Peyer's patch (tissue), 4 donors: ENCODE measurements around the gene TM9SF4. TPM values are rescaled to one million over a fixed set of nuclear protein-coding genes. Genes with fewer than 3 reads are reported as not detected.

Source experiments
- DNase-seq, 3 donors: peaks; one replicate each; pipeline ENCODE4 v3.0.0-alpha.2; 2017 to 2019
- H3K27ac ChIP-seq, 4 donors: fragments of 200-600 bp; sonication (generic); one replicate each; pipeline ENCODE4 v1.5.1; 2016 to 2019
- H3K27me3 ChIP-seq, 2 donors: fragments of 200-600 bp; sonication (generic); one replicate each; pipeline ENCODE4 v1.5.1; 2019
- H3K36me3 ChIP-seq, 3 donors: fragments of 200-600 bp; sonication (generic); one replicate each; pipeline ENCODE4 v1.5.1; 2016 to 2019
- H3K4me1 ChIP-seq, 4 donors: fragments of 200-600 bp; sonication (generic); one replicate each; pipeline ENCODE4 v1.5.1; 2016 to 2019
- H3K4me3 ChIP-seq, 4 donors: fragments of 200-600 bp; sonication (generic); 1 replicate in 3 of 4; 2 replicates in 1 of 4; pipeline ENCODE4 v1.5.1; 2016 to 2019; ENCODE audit warnings: mild to moderate bottlenecking in 1 of 4
- H3K9me3 ChIP-seq, 4 donors: fragments of 200-600 bp; sonication (generic); one replicate each; pipeline ENCODE4 v1.5.1; 2016 to 2019; ENCODE audit warnings: mild to moderate bottlenecking in 1 of 4
- POLR2A ChIP-seq, 2 donors: fragments of 450-650 bp; IDR thresholded peaks; one replicate each; pipeline ENCODE4 v1.5.1; 2017; ENCODE audit warnings: antibody characterized with exemption in 2 of 2, mild to moderate bottlenecking in 2 of 2, moderate library complexity in 2 of 2
- total RNA-seq, 4 donors: library from RNA; depleted of rRNA; stranded (reverse); fragments of >200 nt; gene quantifications; one replicate each; pipeline ENCODE4 v1.1.0, GENCODE V29; 2016
- TF ChIP-seq, protein P1 (sequence below), 6 experiments: fragments of 450-650 bp in 4 of 6; fragments of 200-600 bp in 2 of 6; sonication (generic) in 1 of 6; IDR thresholded peaks; one replicate each; pipeline ENCODE4 v1.5.1; 2017 to 2019; ENCODE audit warnings: antibody characterized with exemption in 6 of 6, mild to moderate bottlenecking in 3 of 6, moderate library complexity in 1 of 6

TM9SF4 gene, protein sequence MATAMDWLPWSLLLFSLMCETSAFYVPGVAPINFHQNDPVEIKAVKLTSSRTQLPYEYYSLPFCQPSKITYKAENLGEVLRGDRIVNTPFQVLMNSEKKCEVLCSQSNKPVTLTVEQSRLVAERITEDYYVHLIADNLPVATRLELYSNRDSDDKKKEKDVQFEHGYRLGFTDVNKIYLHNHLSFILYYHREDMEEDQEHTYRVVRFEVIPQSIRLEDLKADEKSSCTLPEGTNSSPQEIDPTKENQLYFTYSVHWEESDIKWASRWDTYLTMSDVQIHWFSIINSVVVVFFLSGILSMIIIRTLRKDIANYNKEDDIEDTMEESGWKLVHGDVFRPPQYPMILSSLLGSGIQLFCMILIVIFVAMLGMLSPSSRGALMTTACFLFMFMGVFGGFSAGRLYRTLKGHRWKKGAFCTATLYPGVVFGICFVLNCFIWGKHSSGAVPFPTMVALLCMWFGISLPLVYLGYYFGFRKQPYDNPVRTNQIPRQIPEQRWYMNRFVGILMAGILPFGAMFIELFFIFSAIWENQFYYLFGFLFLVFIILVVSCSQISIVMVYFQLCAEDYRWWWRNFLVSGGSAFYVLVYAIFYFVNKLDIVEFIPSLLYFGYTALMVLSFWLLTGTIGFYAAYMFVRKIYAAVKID
- total RNA-seq: 10 to 100 TPM; 28.9 to 59.5 (median 45.5) TPM

DNA sequence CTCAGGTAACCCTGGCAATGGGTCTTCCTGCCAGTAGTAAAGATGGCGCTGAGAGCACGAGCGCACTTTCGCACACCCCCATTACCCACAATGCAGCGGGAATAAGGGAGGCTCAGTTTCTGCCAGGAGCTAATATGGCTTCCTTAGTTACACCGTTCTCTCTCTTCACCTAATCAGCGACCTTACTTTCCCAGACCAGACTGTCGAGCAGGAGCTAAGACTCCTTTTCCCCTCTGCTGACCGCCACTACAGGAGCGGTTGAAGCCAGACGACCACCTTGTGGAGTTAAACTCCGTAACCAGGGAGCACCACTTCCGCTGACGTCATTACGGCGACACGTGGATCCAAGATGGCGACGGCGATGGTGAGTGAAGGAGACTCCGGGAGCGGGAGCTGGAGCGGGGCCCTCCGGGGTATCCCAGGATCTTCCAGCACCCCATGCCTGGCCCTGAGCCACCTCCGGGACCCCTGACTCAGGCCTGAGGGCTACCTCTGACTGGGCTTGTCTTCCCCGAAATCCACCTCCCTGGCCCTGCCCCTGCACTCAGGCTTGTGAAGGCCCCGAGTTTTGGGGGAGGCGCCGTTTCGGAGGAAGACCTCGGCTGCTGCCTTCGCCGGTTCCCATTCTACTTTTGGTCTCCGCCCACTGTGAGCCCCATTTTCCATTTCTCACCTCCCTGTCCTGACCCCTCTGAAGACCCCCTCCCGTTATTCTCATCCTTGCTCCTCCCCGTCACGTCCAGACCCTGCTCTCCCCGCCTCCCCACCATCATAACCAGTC lies at the start of gene TM9SF4:
TSS of gene TM9SF4 (plus strand) at position 323 of the 781 bp plus-strand sequence. CDS start at position 350, 27 bp downstream.
- Histone ChIP-seq H3K36me3 (no peaks in the 10 kb centered on the region), H3K4me3 (peak within 1 kb of the TSS; percentile 64 to 96 (median 88)), H3K27me3 (no peaks in the 10 kb centered on the region), H3K27ac (peak within 1 kb of the TSS; percentile 94 to 96 (median 94)), H3K4me1 (peaks cover 0 to 31% (median 3%) of the 10 kb centered on the region in 4 donors), H3K9me3 (no peaks in the 10 kb centered on the region)
- DNase-seq: peak; percentile 92 to 95 (median 93)
- TF ChIP-seq, protein P1, sequence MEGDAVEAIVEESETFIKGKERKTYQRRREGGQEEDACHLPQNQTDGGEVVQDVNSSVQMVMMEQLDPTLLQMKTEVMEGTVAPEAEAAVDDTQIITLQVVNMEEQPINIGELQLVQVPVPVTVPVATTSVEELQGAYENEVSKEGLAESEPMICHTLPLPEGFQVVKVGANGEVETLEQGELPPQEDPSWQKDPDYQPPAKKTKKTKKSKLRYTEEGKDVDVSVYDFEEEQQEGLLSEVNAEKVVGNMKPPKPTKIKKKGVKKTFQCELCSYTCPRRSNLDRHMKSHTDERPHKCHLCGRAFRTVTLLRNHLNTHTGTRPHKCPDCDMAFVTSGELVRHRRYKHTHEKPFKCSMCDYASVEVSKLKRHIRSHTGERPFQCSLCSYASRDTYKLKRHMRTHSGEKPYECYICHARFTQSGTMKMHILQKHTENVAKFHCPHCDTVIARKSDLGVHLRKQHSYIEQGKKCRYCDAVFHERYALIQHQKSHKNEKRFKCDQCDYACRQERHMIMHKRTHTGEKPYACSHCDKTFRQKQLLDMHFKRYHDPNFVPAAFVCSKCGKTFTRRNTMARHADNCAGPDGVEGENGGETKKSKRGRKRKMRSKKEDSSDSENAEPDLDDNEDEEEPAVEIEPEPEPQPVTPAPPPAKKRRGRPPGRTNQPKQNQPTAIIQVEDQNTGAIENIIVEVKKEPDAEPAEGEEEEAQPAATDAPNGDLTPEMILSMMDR (IDR thresholded peaks at IDR 0.05): no peak
- peak; percentile 46 to 60 for TF ChIP-seq POLR2A (IDR thresholded peaks at IDR 0.05)

DNA sequence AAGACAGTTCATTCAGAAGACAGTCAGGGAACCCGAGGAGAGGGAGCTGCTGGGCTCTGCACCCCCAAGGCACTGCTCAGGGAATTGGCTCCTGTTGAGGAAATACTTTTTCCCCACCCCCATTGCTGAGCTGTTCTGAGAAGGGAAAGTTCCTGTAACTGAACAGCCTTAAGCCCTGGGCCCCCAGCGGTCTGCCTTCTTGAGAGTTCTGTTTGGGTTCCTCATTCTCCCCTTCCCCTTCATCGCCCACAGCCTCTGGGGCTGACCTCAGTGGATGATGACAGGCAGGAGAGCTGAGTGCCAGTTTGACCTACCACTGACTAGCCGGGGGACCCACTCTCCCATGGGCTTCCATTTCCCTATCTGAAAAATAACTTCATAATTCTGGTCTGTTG lies 46.7 kb upstream of the TM9SF4 start:
- Histone ChIP-seq H3K4me3 (no peak overlapping the region), H3K27ac (peak overlapping the region in 1 of 4 donors; percentile 39), H3K36me3 (no peaks in the 10 kb centered on the region), H3K4me1 (no peaks in the 10 kb centered on the region), H3K9me3 (no peaks in the 10 kb centered on the region), H3K27me3 (no peaks in the 10 kb centered on the region)
- DNase-seq: peak in 2 of 3 donors; percentile 38 to 65
- TF ChIP-seq, protein P1 (IDR thresholded peaks at IDR 0.05): no peak
- TF ChIP-seq POLR2A (IDR thresholded peaks at IDR 0.05): no peak

DNA sequence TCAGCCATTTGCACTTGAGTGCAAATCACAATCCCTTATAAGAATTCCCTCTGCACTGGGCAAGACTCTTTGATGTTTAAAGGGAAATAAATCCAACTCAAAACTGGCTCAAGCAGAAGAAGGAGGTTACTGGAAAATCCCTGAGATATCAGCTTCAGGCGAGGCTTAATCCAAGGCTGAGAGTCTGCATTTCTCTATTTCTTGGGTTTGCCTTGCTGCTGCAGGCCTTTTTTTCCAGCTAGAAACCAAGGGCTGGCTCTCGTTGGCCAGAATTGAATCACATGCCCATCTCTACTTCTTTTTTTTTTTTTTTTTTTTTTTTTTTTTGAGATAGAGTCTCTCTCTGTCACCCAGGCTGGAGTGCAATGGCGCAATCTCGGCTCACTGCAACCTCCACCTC lies 45.8 kb upstream of the TM9SF4 start:
- peak in 1 of 3 donors; percentile 45 for DNase-seq
- Histone ChIP-seq H3K27ac (peak overlapping the region in 1 of 4 donors; percentile 39), H3K4me1 (no peaks in the 10 kb centered on the region), H3K36me3 (no peaks in the 10 kb centered on the region), H3K27me3 (no peaks in the 10 kb centered on the region), H3K9me3 (no peaks in the 10 kb centered on the region), H3K4me3 (no peak overlapping the region)
- TF ChIP-seq, protein P1 (IDR thresholded peaks at IDR 0.05): no peak
- no peak for TF ChIP-seq POLR2A (IDR thresholded peaks at IDR 0.05)

DNA sequence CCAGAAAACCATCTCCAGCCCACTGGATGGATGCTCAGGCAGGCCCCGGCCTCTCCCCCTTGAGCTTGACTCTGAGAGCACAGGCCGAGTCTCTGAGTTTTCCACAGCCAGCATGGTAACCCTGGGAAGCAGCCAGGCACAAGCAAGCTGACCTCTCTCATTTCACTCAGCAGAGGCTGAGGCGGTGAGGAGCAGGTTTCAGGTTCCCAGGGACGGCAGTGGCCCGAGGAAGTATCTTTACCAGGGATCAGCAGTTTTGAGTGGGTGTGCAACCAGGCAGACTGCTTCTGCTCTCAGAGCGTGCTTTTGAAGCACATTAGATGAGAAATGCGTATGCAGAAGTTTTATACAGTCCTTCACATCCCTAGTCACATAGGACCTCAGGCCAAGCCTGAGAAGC lies 44.8 kb upstream of the TM9SF4 start:
- Histone ChIP-seq H3K4me1 (no peaks in the 10 kb centered on the region), H3K4me3 (no peak overlapping the region), H3K9me3 (no peaks in the 10 kb centered on the region), H3K36me3 (no peaks in the 10 kb centered on the region), H3K27ac (no peak overlapping the region), H3K27me3 (no peaks in the 10 kb centered on the region)
- TF ChIP-seq POLR2A (IDR thresholded peaks at IDR 0.05): no peak
- TF ChIP-seq, protein P1 (IDR thresholded peaks at IDR 0.05): no peak
- peak in 1 of 3 donors; percentile 42 for DNase-seq

DNA sequence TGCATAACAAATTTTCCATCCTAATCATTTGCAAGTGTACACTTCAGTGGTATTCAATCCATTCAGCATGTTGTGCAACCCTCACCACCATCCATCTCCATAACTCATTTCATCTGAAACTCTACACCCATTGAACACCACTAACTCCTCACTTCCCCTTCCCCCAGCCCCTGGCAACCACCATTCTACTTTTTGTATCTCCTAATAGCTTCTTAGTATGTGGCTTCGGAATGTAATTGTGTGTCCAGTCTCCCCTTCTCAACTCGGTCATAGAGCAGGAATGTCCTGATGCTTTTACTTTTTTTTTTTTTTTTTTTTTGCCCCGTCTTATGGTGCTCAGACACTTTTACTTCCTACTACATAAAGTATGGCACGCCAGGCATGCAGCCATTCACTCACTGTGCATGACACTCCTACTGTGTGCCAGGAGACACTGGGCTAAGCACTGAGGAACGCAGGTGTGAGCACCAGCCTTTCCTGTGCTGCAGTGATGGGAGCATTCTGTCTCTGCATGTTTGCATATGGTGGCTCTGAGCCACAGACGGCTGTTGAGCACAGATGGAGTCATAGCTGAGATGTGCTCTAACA lies 42.2 kb upstream of the TM9SF4 start:
- no peak for TF ChIP-seq POLR2A (IDR thresholded peaks at IDR 0.05)
- TF ChIP-seq, protein P1 (IDR thresholded peaks at IDR 0.05): no peak
- no peak for DNase-seq
- Histone ChIP-seq H3K36me3 (no peaks in the 10 kb centered on the region), H3K27me3 (no peaks in the 10 kb centered on the region), H3K9me3 (no peaks in the 10 kb centered on the region), H3K27ac (no peak overlapping the region), H3K4me3 (no peak overlapping the region), H3K4me1 (no peaks in the 10 kb centered on the region)
